Thyroid gland (tissue), 4 donors: ENCODE results near the gene ZWILCH. TPM values are rescaled to one million over a fixed set of nuclear protein-coding genes. Genes with fewer than 3 reads are reported as not detected.
A peak's percentile ranks its signal among the peaks of the same experiment; 100 is the strongest.

Experiments used
- DNase-seq, 2 donors: peaks; one replicate each; pipeline ENCODE4 v3.0.0-alpha.2; 2019
- H3K27ac ChIP-seq, 3 donors: fragments of 200-600 bp; sonication (generic); 1 replicate in 2 of 3; 2 replicates in 1 of 3; pipeline ENCODE4 v1.5.1; 2016 to 2019; ENCODE audit warnings: mild to moderate bottlenecking in 1 of 3, moderate library complexity in 1 of 3
- H3K27me3 ChIP-seq: fragments of 200-600 bp; sonication (generic); one replicate; pipeline ENCODE4 v1.5.1; 2019
- H3K36me3 ChIP-seq, 2 donors: fragments of 200-600 bp; sonication (generic); one replicate each; pipeline ENCODE4 v1.5.1; 2016 to 2019
- H3K4me1 ChIP-seq, 2 donors: fragments of 200-600 bp; sonication (generic); one replicate each; pipeline ENCODE4 v1.5.1; 2017 to 2019
- H3K4me3 ChIP-seq, 3 donors: fragments of 200-600 bp; sonication (generic); replicated peaks in 1 of 3; 1 replicate in 2 of 3; 2 replicates in 1 of 3; pipeline ENCODE4 v1.5.1; 2016; ENCODE audit warnings: mild to moderate bottlenecking in 1 of 3
- H3K9me3 ChIP-seq: fragments of 200-600 bp; sonication (generic); one replicate; pipeline ENCODE4 v1.5.1; 2017
- POLR2A ChIP-seq, 2 donors: fragments of 450-650 bp; IDR thresholded peaks; one replicate each; pipeline ENCODE4 v1.6.1; 2017; ENCODE audit warnings: antibody characterized with exemption in 2 of 2, mild to moderate bottlenecking in 2 of 2, moderate library complexity in 1 of 2
- WGBS, 2 donors: methylation state at CpG; one replicate each; pipeline ENCODE4 v1.1.5; 2017; 5-methylcytosine and 5-hydroxymethylcytosine counted together
- intact Hi-C: fragments of 100-400 bp; cut with DNase I; formaldehyde crosslinking; loops from one replicate; pipeline ENCODE4 v1.15.1; 2023
- total RNA-seq, 4 donors: library from RNA; depleted of rRNA; stranded (reverse); fragments of >200 nt; gene quantifications; one replicate each; pipeline ENCODE4 v1.2.3, GENCODE V29; 2016
- TF ChIP-seq, protein P1 (sequence below), 6 experiments: fragments of 200-600 bp in 3 of 6; fragments of 450-650 bp in 3 of 6; sonication (generic) in 3 of 6; IDR thresholded peaks; one replicate each; pipeline ENCODE4 v1.5.1; 2016 to 2019; ENCODE audit warnings: antibody characterized with exemption in 6 of 6, mild to moderate bottlenecking in 2 of 6, inconsistent platforms in 1 of 6, moderate library complexity in 1 of 6

Gene ZWILCH
- total RNA-seq, 4 donors from 2014 or later: 3.8 to 6.4 (median 5.3) TPM

DNA sequence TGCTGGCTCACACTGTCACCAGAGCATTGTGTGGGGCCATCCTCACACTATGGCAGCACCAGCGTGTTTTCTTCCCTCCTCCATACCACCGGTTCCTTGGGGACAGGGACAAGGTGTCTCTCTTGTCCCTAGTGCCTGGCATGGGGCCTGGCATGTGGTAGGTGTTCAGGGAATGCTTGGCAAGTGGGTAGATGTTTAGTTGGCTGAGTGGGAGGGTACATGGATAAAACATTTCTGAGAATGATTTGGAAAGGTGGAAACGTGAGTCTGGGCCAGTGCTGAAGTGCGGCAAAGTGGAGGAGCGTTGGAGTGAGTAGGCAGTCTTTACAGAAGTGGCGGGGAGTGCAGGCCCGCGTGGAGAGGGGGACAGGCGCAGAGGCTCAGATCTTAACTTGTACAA, 22.6 kb upstream of the ZWILCH start:
- Histone ChIP-seq H3K4me3 (no peak overlapping the region), H3K4me1 (peaks cover 0 to 9% of the 10 kb centered on the region in 2 donors), H3K9me3 (no peaks in the 10 kb centered on the region), H3K27ac (peak overlapping the region in 1 of 3 donors; percentile 24), H3K27me3 (no peaks in the 10 kb centered on the region), H3K36me3 (no peaks in the 10 kb centered on the region)
- TF ChIP-seq, protein P1, sequence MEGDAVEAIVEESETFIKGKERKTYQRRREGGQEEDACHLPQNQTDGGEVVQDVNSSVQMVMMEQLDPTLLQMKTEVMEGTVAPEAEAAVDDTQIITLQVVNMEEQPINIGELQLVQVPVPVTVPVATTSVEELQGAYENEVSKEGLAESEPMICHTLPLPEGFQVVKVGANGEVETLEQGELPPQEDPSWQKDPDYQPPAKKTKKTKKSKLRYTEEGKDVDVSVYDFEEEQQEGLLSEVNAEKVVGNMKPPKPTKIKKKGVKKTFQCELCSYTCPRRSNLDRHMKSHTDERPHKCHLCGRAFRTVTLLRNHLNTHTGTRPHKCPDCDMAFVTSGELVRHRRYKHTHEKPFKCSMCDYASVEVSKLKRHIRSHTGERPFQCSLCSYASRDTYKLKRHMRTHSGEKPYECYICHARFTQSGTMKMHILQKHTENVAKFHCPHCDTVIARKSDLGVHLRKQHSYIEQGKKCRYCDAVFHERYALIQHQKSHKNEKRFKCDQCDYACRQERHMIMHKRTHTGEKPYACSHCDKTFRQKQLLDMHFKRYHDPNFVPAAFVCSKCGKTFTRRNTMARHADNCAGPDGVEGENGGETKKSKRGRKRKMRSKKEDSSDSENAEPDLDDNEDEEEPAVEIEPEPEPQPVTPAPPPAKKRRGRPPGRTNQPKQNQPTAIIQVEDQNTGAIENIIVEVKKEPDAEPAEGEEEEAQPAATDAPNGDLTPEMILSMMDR (IDR thresholded peaks at IDR 0.05): no peak
- TF ChIP-seq POLR2A (IDR thresholded peaks at IDR 0.05): no peak
- WGBS, 2 donors: 87 to 91% methylated on average over 9 of the region's 9 CpGs
- intact Hi-C loops: no loop called here
- DNase-seq: no peak

DNA sequence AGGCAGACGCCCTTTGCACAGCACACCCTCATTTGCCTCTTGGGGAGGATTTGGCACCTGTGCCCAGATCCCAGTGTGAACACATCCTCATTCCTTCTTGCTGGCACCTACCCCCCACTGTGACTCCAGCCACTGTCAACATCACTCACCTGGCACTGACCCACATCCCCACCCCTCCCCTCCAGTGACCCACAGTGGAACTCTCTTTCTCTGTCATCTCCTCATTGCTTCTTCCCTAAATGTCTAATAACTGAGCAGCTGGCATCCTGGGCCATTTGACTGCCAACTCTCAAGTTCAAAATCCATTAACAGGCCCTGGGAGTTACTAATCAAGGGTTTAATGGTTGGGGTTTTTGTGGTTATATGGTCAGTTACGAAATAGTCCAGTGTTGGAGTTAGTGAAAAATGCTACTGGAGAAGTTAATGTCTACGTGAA, 22.0 kb upstream of the ZWILCH start:
- TF ChIP-seq POLR2A (IDR thresholded peaks at IDR 0.05): no peak
- TF ChIP-seq, protein P1 (IDR thresholded peaks at IDR 0.05): no peak
- Histone ChIP-seq H3K9me3 (no peaks in the 10 kb centered on the region), H3K4me3 (no peak overlapping the region), H3K27ac (no peak overlapping the region), H3K36me3 (peaks cover 4 to 5% of the 10 kb centered on the region in 2 donors), H3K27me3 (no peaks in the 10 kb centered on the region), H3K4me1 (peaks cover 0 to 9% of the 10 kb centered on the region in 2 donors)
- intact Hi-C loops: no loop called here
- 71 to 87% methylated on average over 3 of the region's 3 CpGs for WGBS, 2 donors
- DNase-seq: peak; percentile 30 to 38

DNA sequence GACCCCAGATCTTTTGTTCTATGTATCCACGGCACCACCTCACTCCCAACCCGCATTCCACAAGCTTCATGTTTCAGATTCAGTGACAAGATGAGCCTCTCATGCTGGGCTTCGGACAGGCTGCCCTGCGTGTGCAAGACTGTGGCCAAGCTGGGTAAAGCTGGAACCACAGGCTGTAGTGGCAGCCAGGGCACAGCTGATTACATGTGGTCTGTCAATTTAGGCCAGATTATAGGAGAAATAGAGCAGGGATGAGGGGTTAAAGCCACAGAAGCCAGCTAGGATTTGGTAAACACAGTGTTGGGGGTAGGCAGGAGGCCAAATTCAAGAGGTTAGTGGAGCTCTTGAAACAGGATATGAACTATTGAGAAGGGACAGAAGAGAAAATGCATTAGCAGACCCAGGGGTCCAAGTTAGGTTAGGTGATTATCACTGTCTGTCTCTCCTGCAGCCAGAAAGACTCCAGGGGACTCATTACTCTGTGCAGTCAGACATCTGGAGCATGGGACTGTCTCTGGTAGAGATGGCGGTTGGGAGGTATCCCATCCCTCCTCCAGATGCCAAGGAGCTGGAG, 20.5 kb upstream of the ZWILCH start:
- no peaks in the 10 kb centered on the region for H3K27me3 ChIP-seq
- no peak for DNase-seq
- H3K36me3 ChIP-seq: peaks cover 5 to 8% of the 10 kb centered on the region in 2 donors
- WGBS, 2 donors: 92 to 93% methylated on average over 5 of the region's 5 CpGs
- no peak for TF ChIP-seq POLR2A (IDR thresholded peaks at IDR 0.05)
- TF ChIP-seq, protein P1 (IDR thresholded peaks at IDR 0.05): no peak
- H3K9me3 ChIP-seq: no peaks in the 10 kb centered on the region
- no peak overlapping the region for H3K4me3 ChIP-seq
- peaks cover 0 to 9% of the 10 kb centered on the region in 2 donors for H3K4me1 ChIP-seq
- intact Hi-C loops: no loop called here
- H3K27ac ChIP-seq: no peak overlapping the region

DNA sequence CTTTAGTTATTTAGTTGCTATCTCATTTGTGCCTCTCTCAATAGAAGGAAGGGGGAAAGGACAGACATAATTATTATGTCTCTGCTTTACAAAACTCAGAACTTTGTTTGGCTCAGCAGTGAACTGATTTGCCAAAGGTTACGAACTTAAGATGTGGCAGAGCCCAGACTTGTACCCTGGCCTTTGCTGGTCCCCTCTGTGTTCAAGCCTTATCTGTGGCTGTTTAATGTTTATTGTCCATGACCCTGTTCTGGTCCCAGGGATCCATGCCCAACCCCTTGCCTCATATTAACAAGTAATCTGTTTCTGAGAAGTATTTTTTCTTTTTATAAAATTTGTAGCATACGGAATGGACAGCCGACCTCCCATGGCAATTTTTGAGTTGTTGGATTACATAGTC, 18.2 kb upstream of the ZWILCH start:
- Histone ChIP-seq H3K27me3 (no peaks in the 10 kb centered on the region), H3K27ac (no peak overlapping the region), H3K4me1 (peaks cover 0 to 9% of the 10 kb centered on the region in 2 donors), H3K36me3 (peaks cover 16 to 21% of the 10 kb centered on the region in 2 donors), H3K9me3 (no peaks in the 10 kb centered on the region), H3K4me3 (no peak overlapping the region)
- 88 to 90% methylated on average over 3 of the region's 3 CpGs for WGBS, 2 donors
- intact Hi-C loops: no loop called here
- TF ChIP-seq POLR2A (IDR thresholded peaks at IDR 0.05): no peak
- TF ChIP-seq, protein P1 (IDR thresholded peaks at IDR 0.05): no peak
- no peak for DNase-seq

DNA sequence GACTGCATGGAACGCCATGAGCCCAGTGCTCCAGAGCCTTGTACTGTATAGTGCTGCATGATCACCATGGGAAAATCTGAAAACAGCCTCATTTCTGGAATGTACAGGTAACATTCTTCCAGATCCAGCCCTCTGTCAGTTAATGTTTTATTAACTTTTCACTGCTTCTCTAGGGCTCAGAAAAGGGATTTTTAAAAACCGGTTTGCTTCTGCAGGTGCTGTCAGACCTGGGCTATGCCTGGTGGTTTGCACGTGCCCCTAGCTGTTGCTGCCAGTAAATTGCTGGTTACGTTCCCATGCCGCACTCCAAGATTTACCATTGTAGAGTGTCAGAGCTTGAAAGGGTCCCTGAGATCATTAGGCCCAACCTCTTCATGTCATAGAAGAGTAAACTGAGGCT, 16.6 kb upstream of the ZWILCH start:
- peaks cover 19 to 35% of the 10 kb centered on the region in 2 donors for H3K36me3 ChIP-seq
- H3K27me3 ChIP-seq: no peaks in the 10 kb centered on the region
- TF ChIP-seq, protein P1 (IDR thresholded peaks at IDR 0.05): no peak
- no peak for TF ChIP-seq POLR2A (IDR thresholded peaks at IDR 0.05)
- H3K4me1 ChIP-seq: no peaks in the 10 kb centered on the region
- H3K4me3 ChIP-seq: no peak overlapping the region
- DNase-seq: no peak
- intact Hi-C loops: no loop called here
- WGBS, 2 donors: 95 to 97% methylated on average over 5 of the region's 5 CpGs
- no peak overlapping the region for H3K27ac ChIP-seq
- H3K9me3 ChIP-seq: no peaks in the 10 kb centered on the region
